K562 (cell line): ENCODE results near the gene HRAS. TPM values are rescaled to one million over a fixed set of nuclear protein-coding genes. Genes with fewer than 3 reads are reported as not detected.

Experiments used
- ATAC-seq: fragments of 200-7000 bp; cut with Tn5 transposase; 3 replicates; pipeline ENCODE4 v1.9.1; 2020; ENCODE audit warnings: moderate library complexity
- BruUV-seq: library from RNA; stranded (reverse); fragments of 400-500 nt; replicated peaks from 2 replicates; lab custom pipeline; 2021; lab: Mats Ljungman, UMichigan
- CTCF ChIA-PET: fragments of 300-600 bp; formaldehyde crosslinking; extraction: SDS; loops from one replicate; lab custom pipeline; 2021; ENCODE audit warnings: low intra/inter-chr PET ratio; lab: Yijun Ruan, JAX
- POLR2A ChIA-PET: fragments of 300-600, 350-650 bp; sonication (Branson Sonifier 250); formaldehyde crosslinking; extraction: SDS; loops from one replicate; lab custom pipeline; 2021; ENCODE audit warnings: antibody characterized with exemption, inconsistent platforms; lab: Yijun Ruan, JAX
- DNase-seq, 4 experiments: peaks; one replicate each; pipeline versions ENCODE4 v3.0.0 to v3.0.0-alpha.2; 2011 to 2018; ENCODE audit warnings: low spot score in 3 of 4, mixed read lengths in 3 of 4; ENCODE audit errors: extremely low read depth in 1 of 4
- FAIRE-seq: peaks from 2 replicates; lab custom pipeline; 2011; peaks lifted over from hg19 to GRCh38; lab: Jason Lieb, UNC
- H2AFZ ChIP-seq: 2 replicates; pipeline ENCODE4 v1.6.0; 2011; ENCODE audit warnings: low read depth, low read length, control low read depth, inconsistent platforms
- H3K27ac ChIP-seq: fragments of 200-600 bp; 3 replicates; pipeline ENCODE4 v1.8.0; 2011; ENCODE audit warnings: low read depth, mild to moderate bottlenecking, control low read depth, inconsistent platforms, low read length, moderate library complexity, mixed read lengths; ENCODE audit errors: extremely low read depth
- H3K27me3 ChIP-seq, 2 experiments: fragments of 300-600 bp in 1 of 2; 2 replicates in 1 of 2; 3 replicates in 1 of 2; pipeline versions ENCODE4 v1.6.0 to v1.8.0; 2011; ENCODE audit warnings: inconsistent platforms in 2 of 2, low read length in 2 of 2, mild to moderate bottlenecking in 1 of 2, mixed read lengths in 1 of 2, moderate library complexity in 1 of 2; ENCODE audit not compliant: control insufficient read depth in 2 of 2, insufficient read depth in 2 of 2
- H3K36me3 ChIP-seq: fragments of 300-600 bp; 3 replicates; pipeline ENCODE4 v1.8.0; 2011; ENCODE audit warnings: mild to moderate bottlenecking, low read length, inconsistent platforms; ENCODE audit not compliant: control insufficient read depth, insufficient read depth
- H3K4me1 ChIP-seq, 2 experiments: fragments of 200-600 bp in 1 of 2; replicated peaks in 1 of 2; 2 replicates in 1 of 2; 3 replicates in 1 of 2; pipeline versions ENCODE4 v1.5.1 to v1.8.0; 2011; ENCODE audit warnings: inconsistent platforms in 2 of 2, low read length in 2 of 2, mild to moderate bottlenecking in 1 of 2, mixed read lengths in 1 of 2, moderate library complexity in 1 of 2; ENCODE audit not compliant: control insufficient read depth in 2 of 2, insufficient read depth in 2 of 2
- H3K4me2 ChIP-seq: 2 replicates; pipeline ENCODE4 v1.6.1; 2011; ENCODE audit warnings: low read length, control low read depth, inconsistent platforms, mixed read lengths; ENCODE audit not compliant: insufficient read depth
- H3K4me3 ChIP-seq: fragments of 200-600 bp; sonication (generic), shearing (Covaris generic); 2 replicates; pipeline ENCODE4 v1.5.1; 2016; ENCODE audit warnings: control low read depth, inconsistent platforms
- H3K79me2 ChIP-seq: fragments of 200-600 bp; 3 replicates; pipeline ENCODE4 v1.8.0; 2011; ENCODE audit warnings: low read length, inconsistent platforms; ENCODE audit not compliant: control insufficient read depth, insufficient read depth
- H3K9ac ChIP-seq, 2 experiments: 2 replicates each; pipeline versions ENCODE4 v1.6.0 to v1.6.1; 2011; ENCODE audit warnings: low read depth in 2 of 2, low read length in 2 of 2, control low read depth in 1 of 2, inconsistent platforms in 1 of 2, mild to moderate bottlenecking in 1 of 2, mixed read lengths in 1 of 2; ENCODE audit not compliant: insufficient read depth in 1 of 2
- H3K9me1 ChIP-seq: one replicate; pipeline ENCODE4 v1.6.0; 2011; ENCODE audit warnings: inconsistent platforms, mild to moderate bottlenecking, low read length, moderate library complexity; ENCODE audit not compliant: control insufficient read depth, insufficient read depth
- H3K9me3 ChIP-seq: replicated peaks from 2 replicates; pipeline ENCODE4 v1.5.1; 2011; ENCODE audit warnings: low read depth, low read length, inconsistent platforms; ENCODE audit not compliant: control insufficient read depth, insufficient read depth
- H4K20me1 ChIP-seq: replicated peaks from 2 replicates; pipeline ENCODE4 v1.6.1; 2011; ENCODE audit warnings: low read length, inconsistent platforms, mixed read lengths; ENCODE audit not compliant: control insufficient read depth, insufficient read depth
- GTF2E2 ChIP-seq: fragments of 200-800 bp; sonication (Bioruptor generic); IDR thresholded peaks from 2 replicates; pipeline ENCODE4 v1.6.1; 2016; ENCODE audit warnings: missing genetic modification characterization, missing compliant biosample characterization
- MAZ ChIP-seq, 2 experiments: fragments of 450-650 bp in 1 of 2; sonication (generic) in 1 of 2; formaldehyde crosslinking; IDR thresholded peaks in 1 of 2; conservative IDR thresholded peaks in 1 of 2; 2 replicates each; pipeline versions ENCODE4 v1.4.0 to v1.5.0; 2020; ENCODE audit warnings: mild to moderate bottlenecking in 1 of 2, missing genetic modification reagents in 1 of 2
- NR2C2 ChIP-seq, 2 experiments: fragments of 200-800 bp in 1 of 2; sonication (Bioruptor generic) in 1 of 2; sonication (generic) in 1 of 2; formaldehyde crosslinking in 1 of 2; IDR thresholded peaks; 2 replicates each; pipeline versions ENCODE4 v1.6.1 to v1.8.0; 2016 to 2022; ENCODE audit warnings: mild to moderate bottlenecking in 1 of 2, missing compliant biosample characterization in 1 of 2, missing genetic modification characterization in 1 of 2, missing genetic modification reagents in 1 of 2
- SMAD3 ChIP-seq: fragments of 450-650 bp; formaldehyde crosslinking; conservative IDR thresholded peaks from 2 replicates; pipeline ENCODE4 v1.4.0; 2020; ENCODE audit warnings: mild to moderate bottlenecking
- WGBS: fragments of 100-300 bp; shearing (Covaris generic); methylation state at CpG from one replicate; pipeline ENCODE4 v1.1.6; 2016; ENCODE audit warnings: low coverage, mixed read lengths; ENCODE audit not compliant: insufficient coverage; ENCODE audit errors: missing lambda C conversion rate; 5-methylcytosine and 5-hydroxymethylcytosine counted together
- in situ Hi-C: fragments of 300-500 bp; cut with MboI; formaldehyde crosslinking; loops from 4 replicates; pipeline ENCODE4 v1.15.0; 2018; ENCODE audit warnings: inconsistent platforms, mixed read lengths
- intact Hi-C: fragments of 100-400 bp; cut with micrococcal nuclease; formaldehyde crosslinking; loops from 2 replicates; pipeline ENCODE4 v1.14.2; 2022
- polyA plus RNA-seq, 8 experiments: library from polyadenylated mRNA; depleted of rRNA in 4 of 8; stranded (reverse) in 5 of 8; unstranded in 3 of 8; fragments of >200 nt; fragmentation: Nextera tagmentation in 2 of 8; fragmentation: Illumina TruSeq in 1 of 8; extraction: Ambion mirVana in 2 of 8; extraction: Trizol in 1 of 8; gene quantifications; 2 replicates each; pipeline versions ENCODE4 v1.2.1 to v1.2.3, GENCODE V29; 2011 to 2014; ENCODE audit warnings: inconsistent platforms in 1 of 8, missing spikeins in 1 of 8
- total RNA-seq, 7 experiments: library from RNA; depleted of rRNA in 6 of 7; stranded (reverse); fragments of >200 nt in 6 of 7; fragmentation: Illumina TruSeq in 2 of 7; extraction: Trizol in 2 of 7; gene quantifications; 2 replicates each; pipeline versions ENCODE4 v1.2.1 to v1.2.3, GENCODE V29; 2011 to 2021; ENCODE audit warnings: low replicate concordance in 1 of 7

The HRAS gene
- total and polyA plus RNA-seq, 9 of the 15 experiments (the other 6 are each of a cell fraction or from before 2014, with no cell fraction given) = 2.8 to 73.5 (median 29.6) TPM

DNA sequence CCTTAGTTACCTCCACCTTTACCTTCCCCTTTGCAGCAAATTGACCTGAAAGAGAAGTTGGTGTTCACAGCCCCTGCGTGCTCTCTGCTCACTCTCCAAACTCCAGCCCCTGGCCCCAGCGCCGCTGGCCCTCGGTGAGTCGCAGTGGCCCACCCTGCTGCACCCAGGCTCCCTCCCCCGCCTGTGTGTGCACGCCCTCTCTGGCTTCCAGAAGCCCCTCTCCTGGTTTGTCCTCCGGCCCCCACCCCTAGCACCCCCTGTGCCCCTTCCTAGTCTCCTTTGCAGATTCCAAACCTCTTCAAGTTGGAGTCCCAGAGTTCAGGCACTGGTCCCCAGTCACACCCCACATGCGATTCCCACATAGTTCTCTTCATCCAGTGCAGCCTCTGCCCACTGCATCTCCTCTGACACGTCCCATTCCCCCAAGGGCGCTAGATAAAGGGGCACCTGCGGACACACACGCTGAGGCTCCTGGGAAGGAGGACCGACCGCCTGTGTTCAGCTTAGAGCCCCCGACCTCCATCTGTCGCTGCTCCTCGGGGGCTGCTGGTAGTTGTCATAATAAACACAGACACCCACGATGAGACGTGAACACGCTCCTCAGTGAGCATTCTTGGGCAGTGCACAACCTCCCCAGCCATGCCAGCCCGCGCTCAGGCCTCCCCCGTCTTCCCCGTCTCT is 39.4 kb upstream of the HRAS start:
- Histone ChIP-seq H4K20me1 (peaks cover 30% of the 10 kb centered on the region), H3K36me3 (peaks cover 26% of the 10 kb centered on the region; the same call in 2 of the 3 replicates), H3K9me3 (no peaks in the 10 kb centered on the region), H3K79me2 (peaks cover 52% of the 10 kb centered on the region), H3K27ac (peak overlapping the region; percentile 69; the same call in 1 of the 3 replicates), H3K4me3 (peak overlapping the region; percentile 66), H3K4me1 (peaks cover 41 to 68% of the 10 kb centered on the region in 2 experiments), H3K9me1 (peaks cover 5% of the 10 kb centered on the region), H3K27me3 (no peaks in the 10 kb centered on the region), H2AFZ (peak overlapping the region; percentile 87; the same call in 1 of the 2 replicates), H3K9ac (peak overlapping the region; percentile 61 to 91), H3K4me2 (peak overlapping the region; percentile 94)
- intact Hi-C loops = no loop called here
- BruUV-seq = no TSS peak
- DNase-seq = peak in 1 of 4 experiments; percentile 37
- in situ Hi-C loops = no loop called here
- peak; percentile 5 for ATAC-seq
- no peak for FAIRE-seq
- WGBS = 13% methylated on average over 20 of the region's 25 CpGs
- no peak for TF ChIP-seq NR2C2 (CRISPR knock-in tag; IDR thresholded peaks at IDR 0.05)
- no peak for TF ChIP-seq NR2C2 (tag; IDR thresholded peaks at IDR 0.05)
- 0 out of 4 replicates have a peak, but pooled peaks of 1 of the 2 experiments have one; percentile 30 for TF ChIP-seq MAZ (CRISPR knock-in tag; conservative IDR thresholded peaks at IDR 0.05 in 1 of 2, IDR thresholded peaks at IDR 0.05 in 1 of 2)
- TF ChIP-seq SMAD3 (CRISPR knock-in tag) = no peak
- 0 out of 2 replicates have a peak, but pooled peaks have one; percentile 8 for TF ChIP-seq GTF2E2 (tag)
- CTCF ChIA-PET = no interaction called here
- POLR2A ChIA-PET = interaction anchor here (0.5 to 1.2 kb wide), 6 partner anchors 9 to 173 kb away, joined by 3 to 4 read pairs (median 3); no protein-coding TSS in a partner anchor
